Keratinocyte (primary cell): ENCODE data around the gene PRSS12.

Source experiments
- EZH2 ChIP-seq: IDR thresholded peaks from one replicate; pipeline ENCODE4 v1.6.1; 2012; ENCODE audit warnings: inconsistent platforms, mild to moderate bottlenecking, low read length, moderate library complexity
- TF ChIP-seq, protein P1 (sequence below), 3 experiments: IDR thresholded peaks in 1 of 3; conservative IDR thresholded peaks in 1 of 3; optimal IDR thresholded peaks in 1 of 3; 2 replicates in 2 of 3; 3 replicates in 1 of 3; pipeline versions ENCODE3 to v1.5.1; 2011; ENCODE audit warnings: low read length in 3 of 3, mild to moderate bottlenecking in 3 of 3, moderate library complexity in 2 of 3, control low read depth in 1 of 3, inconsistent platforms in 1 of 3; ENCODE audit not compliant: insufficient read depth in 2 of 3; ENCODE audit errors: extremely low read depth in 1 of 3

DNA sequence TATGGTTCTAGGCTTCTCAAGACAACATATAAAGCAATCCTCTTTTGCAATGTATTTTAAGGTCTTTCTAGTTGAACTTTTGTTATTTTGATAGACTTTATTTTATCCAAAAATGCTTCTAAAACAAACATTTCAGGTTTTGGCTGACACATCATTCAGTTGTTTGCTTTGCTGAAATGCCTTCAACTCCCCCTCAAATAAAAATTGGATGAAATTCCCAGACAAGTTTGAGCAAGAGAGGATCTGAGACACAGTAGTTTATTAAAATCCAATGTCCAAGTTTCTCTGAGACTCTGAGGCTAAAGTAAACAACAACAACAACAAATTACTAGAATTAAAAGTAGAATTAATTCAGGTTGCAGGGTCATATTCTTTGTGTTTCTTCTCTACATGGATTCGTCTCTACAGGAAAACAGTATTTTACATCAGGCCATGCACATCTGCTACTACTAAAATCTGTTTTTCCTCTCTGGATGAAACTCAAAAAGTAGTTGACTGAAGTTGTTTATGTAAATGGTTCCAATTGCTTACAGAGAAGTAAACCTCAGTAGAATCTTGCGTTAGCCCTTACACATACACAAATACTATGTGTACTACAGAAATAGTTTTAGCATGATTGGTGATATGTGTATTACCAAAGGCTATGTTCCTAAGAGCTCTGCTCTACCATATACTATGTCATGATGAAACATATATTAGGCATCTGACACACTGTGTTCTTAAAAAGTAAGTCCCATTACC, 64.9 kb downstream of the PRSS12 start:
- TF ChIP-seq, protein P1, sequence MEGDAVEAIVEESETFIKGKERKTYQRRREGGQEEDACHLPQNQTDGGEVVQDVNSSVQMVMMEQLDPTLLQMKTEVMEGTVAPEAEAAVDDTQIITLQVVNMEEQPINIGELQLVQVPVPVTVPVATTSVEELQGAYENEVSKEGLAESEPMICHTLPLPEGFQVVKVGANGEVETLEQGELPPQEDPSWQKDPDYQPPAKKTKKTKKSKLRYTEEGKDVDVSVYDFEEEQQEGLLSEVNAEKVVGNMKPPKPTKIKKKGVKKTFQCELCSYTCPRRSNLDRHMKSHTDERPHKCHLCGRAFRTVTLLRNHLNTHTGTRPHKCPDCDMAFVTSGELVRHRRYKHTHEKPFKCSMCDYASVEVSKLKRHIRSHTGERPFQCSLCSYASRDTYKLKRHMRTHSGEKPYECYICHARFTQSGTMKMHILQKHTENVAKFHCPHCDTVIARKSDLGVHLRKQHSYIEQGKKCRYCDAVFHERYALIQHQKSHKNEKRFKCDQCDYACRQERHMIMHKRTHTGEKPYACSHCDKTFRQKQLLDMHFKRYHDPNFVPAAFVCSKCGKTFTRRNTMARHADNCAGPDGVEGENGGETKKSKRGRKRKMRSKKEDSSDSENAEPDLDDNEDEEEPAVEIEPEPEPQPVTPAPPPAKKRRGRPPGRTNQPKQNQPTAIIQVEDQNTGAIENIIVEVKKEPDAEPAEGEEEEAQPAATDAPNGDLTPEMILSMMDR (optimal IDR thresholded peaks at IDR 0.05 in 1 of 3, IDR thresholded peaks at IDR 0.05 in 1 of 3, conservative IDR thresholded peaks at IDR 0.05 in 1 of 3; ENCODE audit: extremely low read depth in 1 of 3, insufficient read depth in 2 of 3, low read length in 3 of 3): no peak
- no peak for TF ChIP-seq EZH2
